HG03196 (cell line): ENCODE results near the gene NAA38.
"Not testable (repeated sequence)": the region's sequence is repeated elsewhere in the genome, so short reads cannot be mapped to it uniquely, and the experiment has no call there.

Experiments
- ATAC-seq: cut with Tn5 transposase; IDR thresholded peaks from one replicate; pipeline ENCODE4 v1.9.1; 2021; ENCODE audit not compliant: unreplicated experiment

The NAA38 gene

DNA sequence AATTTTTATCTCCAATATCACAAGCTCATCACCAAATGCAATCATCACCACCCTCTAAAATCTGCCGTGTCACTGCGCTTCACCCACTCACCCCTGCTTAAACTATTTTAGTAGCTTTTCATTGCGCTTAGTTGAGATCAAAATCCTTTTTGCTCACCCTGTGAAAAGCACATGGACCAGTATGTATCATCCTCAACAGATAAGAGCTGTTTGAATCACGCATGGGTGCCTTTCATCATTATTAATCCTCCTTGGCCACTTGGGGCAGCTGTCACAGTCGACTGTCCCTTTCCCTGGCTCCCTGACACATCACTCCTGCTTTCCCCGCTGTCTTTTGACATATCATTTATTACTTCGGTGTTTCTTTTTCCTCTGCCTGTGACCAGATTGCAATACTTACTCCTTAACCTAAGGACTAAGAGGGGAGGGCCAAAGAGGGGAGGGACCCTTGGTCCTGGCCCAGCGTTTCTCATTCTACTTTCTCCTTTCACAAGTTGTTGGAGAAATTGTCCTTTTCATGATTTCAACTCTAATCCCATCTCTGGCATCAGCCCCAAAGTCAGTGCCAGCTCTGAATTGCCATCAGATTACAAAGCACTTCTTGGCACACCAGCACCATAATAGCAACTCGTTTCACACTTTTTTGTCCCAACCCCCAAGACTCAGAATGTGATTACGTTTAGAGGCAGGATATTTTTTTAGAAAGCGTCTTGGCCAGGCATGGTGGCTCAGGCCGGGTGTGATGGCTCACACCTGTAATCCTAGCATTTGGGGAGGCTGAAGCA, 32.0 kb downstream of the NAA38 start:
- ATAC-seq = no peak

DNA sequence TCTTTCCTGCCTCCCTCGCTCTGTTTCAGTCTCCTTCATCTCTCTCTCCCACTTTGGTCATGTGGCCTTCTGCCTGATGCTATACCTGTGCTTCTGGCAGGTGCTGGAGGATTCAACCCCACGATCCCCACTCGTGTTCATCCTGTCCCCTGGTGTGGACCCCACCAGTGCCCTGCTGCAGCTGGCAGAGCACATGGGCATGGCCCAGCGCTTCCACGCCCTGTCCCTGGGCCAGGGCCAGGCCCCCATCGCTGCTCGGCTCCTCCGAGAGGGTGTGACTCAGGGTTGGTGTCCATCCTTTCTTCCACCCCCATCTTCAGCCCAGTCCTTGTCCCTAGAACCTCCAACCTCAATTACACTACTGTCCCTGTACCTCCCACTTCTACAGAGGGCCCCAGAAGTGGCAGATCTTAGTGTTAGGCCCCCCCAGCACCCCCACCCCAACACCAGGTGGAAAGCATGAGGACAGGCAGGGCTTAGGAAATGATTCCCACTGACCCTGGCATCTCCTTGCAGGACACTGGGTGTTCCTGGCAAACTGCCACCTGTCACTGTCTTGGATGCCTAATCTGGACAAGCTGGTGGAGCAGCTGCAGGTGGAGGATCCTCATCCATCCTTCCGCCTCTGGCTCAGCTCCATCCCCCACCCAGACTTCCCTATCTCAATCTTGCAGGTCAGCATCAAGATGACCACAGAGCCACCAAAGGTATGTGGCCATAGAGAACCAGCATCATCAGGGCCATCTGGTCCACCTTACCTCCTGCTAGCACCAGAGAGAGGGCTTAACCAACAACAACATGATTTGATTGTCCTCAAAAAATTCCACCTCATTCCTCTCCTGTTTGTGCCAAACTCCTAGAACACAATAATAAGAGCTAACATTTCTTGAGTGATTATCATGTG, 33.1 kb downstream of the NAA38 start:
- ATAC-seq = no peak

DNA sequence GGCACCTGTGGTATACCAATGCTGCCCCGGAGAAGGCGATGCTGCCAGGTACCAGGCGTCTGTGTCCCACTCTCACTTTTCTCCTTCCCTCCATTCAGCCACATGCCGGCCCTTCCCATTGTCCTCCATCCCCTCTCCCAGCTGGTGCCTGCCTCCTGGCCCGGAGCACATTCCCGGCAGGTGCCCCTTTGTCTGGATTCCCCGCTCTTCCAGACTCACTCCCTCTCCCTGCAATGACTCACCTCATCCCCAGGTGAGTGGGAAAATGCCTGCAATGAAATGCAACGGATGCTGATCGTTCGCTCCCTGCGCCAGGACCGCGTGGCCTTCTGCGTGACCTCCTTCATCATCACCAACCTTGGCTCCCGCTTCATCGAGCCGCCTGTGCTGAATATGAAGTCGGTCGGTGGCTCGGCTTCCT, 33.8 kb downstream of the NAA38 start:
- ATAC-seq = no peak

DNA sequence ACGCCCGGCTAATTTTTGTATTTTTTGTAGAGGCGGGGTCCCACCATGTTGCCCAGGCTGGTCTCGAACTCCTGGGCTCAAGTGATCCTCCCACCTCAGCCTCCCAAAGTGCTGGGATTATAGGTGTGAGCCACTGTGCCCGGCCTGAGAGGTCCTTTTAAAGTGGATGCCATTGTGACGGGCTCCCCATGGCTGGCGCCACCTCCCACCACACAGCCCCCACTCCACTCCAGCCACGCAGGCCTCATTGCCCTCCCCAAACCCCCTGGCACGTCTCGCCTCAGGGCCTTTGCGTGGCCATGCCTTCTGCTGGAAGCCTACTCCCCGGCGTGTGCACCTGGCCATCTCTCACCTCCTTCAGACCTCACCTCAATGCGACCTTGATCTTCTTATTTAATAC, 35.2 kb downstream of the NAA38 start:
- ATAC-seq = no peak

DNA sequence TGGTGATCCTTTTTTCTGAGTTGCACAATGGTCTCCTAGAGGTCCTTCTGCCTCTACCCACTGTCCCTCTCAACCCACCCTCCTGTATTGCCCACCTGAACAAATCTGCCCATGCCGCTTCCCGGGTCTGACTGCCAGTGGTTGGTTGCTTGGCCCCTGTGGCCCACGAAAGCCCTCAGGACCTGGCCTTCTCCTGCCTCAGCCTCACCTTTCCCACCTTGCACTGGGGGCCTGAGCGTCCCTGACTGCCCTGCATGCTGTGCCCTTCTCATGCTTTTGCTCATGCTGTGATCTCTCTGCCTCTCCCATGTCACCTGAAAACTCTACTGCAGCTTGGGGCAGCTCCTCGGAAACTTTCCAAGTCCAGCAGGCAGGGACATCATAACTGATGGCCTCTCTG, 37.1 kb downstream of the NAA38 start:
- no peak for ATAC-seq

DNA sequence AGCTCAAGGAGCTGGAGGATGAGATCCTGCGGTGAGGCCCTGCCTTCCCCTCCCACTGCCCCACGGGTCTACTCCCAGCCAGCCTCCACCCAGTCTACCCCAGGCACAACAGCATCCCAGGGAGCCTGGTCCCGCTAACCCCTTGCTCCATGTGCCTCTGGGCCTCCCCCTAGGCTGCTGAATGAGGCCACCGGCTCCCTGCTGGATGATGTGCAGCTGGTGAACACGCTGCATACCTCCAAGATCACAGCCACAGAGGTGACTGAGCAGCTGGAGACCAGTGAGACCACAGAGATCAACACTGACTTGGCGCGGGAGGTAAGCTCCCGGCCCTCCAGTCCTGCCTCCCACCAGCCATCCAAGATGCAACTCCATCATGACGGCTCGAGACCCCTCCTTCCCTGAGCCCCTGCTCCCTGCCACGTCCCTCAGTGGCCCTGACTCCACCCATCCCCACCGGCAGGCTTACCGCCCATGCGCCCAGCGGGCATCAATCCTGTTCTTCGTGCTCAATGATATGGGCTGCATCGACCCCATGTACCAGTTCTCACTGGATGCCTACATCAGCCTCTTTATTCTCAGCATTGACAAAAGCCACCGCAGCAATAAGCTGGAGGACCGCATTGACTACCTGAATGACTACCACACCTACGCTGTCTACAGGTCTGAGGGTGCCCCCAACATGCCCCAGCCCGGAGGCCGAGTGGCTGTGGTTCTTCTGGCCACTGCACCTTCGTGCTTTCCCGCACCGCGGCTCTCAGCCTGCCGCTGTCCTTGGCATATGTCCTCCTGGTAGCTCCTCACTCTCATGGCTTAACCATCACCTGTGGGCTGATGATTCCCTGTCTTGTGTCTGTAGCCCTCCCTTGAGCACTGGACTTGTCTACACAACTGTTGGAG, 38.4 kb downstream of the NAA38 start:
- no peak for ATAC-seq

DNA sequence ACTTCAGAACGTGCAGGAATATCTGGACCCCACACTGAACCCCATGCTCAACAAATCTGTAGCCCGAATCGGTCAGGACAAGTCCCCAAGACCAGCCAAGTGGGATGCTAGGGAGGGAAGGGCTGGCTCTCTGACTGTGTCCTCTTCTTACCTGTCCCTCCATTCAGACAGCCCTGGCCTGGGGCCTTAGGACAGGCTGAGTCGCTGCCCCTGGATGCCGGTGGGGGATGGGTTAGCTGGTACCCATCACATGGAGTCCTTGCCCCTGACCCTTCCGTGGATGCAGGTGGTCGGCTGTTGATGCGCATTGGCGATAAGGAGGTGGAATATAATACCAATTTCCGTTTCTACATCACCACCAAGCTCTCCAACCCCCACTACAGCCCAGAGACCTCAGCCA, 39.3 kb downstream of the NAA38 start:
- no peak for ATAC-seq

DNA sequence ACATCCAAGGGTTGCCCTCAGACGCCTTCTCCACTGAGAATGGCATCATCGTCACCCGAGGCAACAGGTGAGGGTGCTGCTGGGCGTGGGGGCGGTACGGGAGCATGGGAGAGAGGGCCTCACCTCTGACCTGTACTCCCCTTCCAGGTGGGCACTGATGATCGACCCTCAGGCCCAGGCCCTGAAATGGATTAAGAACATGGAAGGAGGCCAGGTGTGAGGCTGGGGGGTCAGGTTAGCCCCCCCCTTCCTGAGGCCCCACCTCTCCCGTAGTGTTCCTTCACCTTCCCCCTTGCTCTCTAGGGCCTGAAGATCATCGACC, 39.8 kb downstream of the NAA38 start:
- no peak for ATAC-seq

DNA sequence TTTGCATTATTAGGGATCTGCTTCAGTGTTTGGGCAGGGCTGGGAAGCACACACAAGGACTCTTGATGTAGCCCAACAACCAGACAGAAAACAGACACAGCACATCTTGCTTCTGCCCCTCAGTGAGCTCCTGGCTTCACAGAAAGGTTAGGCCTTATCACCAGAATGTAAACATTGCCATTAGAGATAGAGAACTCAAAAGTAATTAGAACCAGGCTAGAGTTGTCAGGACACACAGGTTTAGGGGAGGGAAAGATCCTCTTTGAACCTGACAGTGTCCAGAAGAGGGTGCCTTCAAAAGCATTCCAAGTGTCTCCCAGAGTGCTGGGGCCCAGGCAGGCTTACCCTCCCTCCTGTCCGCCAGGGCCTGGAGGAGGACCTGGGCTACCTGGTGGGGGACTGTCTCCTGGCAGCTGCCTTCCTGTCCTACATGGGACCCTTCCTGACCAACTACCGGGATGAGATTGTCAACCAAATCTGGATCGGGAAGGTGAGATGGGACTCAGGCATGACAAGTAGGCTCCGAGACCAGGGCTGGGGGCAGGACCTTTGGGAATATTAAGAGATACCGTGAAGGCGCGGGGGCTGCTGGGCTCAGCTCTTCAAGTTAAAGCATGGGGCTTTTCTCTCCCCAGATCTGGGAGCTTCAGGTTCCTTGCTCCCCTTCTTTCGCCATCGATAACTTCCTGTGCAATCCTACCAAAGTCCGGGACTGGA, 40.3 kb downstream of the NAA38 start:
- no peak for ATAC-seq

DNA sequence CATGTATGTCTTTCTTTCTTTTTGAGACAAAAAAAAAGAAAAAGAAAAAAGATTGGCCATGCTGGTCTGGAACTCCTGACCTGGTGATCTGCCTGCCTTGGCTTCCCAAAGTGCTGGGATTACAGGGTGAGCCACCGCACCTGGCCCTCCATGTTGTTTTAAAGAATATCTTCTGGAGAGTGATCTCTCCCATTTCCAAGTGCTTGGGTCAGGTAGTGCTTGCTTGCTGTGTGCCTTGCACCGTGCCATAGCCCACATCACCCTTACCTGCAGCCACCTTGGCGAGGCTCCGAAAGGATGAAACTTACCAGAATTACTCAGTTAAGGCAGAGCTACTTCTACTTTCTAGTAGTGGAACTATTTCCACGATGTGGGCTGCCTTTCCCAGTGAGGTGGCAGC, 42.4 kb downstream of the NAA38 start:
- no peak for ATAC-seq

DNA sequence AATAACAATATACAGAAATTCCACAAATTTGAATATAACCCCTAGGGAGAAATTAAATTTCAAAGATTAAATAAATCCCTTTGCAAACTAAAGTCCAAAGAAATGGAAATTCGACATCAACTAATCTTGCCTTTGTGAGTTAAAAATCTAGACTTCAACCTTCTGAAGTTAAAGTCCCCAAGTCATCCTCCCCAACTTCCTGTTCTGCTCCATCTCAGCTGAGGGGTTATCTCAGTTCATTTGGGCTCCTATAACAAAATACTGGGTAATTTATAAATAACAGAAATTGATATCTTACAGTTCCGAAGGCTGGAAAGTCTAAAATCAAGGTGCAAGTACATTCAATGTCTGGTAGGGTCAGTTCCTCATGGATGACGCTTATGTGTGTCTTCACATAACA, 46.1 kb downstream of the NAA38 start:
- ATAC-seq = no peak

DNA sequence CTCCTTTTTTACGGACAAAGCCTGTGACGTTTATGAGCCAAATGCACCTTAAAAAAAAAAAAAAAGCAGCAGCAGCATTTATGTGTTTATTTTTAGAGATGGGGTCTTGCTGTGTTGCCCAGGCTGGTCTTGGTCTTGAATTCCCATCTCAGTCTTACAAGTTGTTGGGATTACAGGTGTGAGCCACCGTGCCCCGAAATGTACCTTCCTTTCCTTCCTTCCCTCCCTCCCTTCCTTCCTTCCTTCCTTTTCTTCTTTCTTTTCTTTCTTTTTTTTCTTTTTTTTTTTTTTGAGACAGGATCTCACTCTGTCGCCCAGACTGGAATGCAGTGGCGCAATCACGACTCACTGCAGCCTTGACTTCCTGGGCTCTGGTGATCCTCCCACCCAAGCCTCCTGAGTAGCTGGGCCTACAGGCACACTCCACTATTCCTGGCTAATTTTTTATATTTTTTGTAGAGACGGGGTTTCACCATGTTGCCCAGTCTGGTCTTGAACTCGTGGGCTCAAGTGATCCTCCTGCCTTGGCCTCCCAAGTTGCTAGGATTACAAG, 47.5 kb downstream of the NAA38 start:
- ATAC-seq = not testable (repeated sequence)

DNA sequence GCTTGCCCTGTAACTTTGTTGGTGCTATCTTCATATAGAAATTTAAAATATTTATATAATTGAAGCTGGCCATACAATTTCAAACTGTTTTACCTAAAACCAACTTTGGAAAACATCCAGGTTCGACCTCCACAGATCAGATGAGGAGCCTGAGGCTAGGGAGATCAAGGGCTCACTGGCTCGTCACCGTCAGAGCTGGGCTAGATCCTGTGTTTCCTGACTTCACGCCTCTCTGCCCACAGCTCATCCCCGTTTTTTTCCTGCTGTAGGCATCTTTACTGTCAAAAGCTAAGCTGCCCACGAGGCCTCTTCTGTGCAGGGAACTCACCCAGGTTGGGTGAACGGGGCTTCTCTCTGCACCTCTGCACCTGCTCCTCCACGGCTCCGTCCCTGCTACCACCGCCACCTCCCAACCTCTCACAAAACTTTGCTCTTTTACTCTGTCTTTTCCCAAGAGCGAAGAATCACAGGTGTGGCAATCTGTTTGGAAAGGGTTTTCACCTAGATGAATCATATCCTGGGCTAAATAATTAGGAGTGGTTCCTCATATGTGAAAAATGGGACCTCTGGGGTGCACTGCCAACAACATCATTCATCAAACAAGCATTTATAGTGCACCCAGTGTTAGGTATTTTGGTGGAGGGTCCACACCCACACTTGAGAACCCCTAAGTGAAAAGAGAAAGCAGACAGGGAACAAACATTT, 48.1 kb downstream of the NAA38 start:
- no peak for ATAC-seq

DNA sequence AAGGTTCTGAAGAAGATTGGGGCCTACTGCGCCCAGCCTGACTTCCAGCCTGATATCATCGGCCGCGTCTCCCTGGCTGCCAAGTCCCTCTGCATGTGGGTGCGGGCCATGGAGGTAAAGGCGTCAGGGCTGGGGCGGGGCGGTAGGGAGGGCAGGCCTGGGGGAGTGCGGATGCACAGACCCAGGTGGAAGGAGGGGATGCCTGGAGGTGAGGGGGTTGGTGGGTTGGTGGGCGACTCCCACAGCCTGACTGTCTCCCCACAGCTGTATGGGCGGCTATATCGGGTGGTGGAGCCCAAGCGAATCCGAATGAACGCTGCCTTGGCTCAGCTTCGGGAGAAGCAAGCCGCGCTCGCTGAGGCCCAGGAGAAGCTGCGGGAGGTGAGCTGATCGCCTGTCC, 50.2 kb downstream of the NAA38 start:
- no peak for ATAC-seq
